CD14-positive monocyte (primary cell): Measurements from ENCODE around the gene NOP53. TPM values are rescaled to one million over a fixed set of nuclear protein-coding genes. Genes with fewer than 3 reads are reported as not detected.

Source experiments
- DNase-seq, 3 donors: peaks; one replicate each; pipeline ENCODE4 v3.0.0-alpha.2; 2011 to 2022
- H2AFZ ChIP-seq: 2 replicates; pipeline ENCODE4 v1.6.0; 2012; ENCODE audit warnings: mild to moderate bottlenecking, low read depth, low read length, inconsistent platforms; ENCODE audit not compliant: insufficient read depth, poor library complexity, severe bottlenecking
- H3K27ac ChIP-seq, 2 donors: 1 replicate in 1 of 2; 2 replicates in 1 of 2; pipeline ENCODE4 v1.5.1; 2012 to 2013; ENCODE audit warnings: low read length in 2 of 2, control low read depth in 1 of 2, inconsistent platforms in 1 of 2, low read depth in 1 of 2, mild to moderate bottlenecking in 1 of 2
- H3K27me3 ChIP-seq, 2 donors: one replicate each; pipeline versions ENCODE4 v1.6.0 to v1.6.1; 2011 to 2013; ENCODE audit warnings: low read length in 2 of 2; ENCODE audit not compliant: control insufficient read depth in 2 of 2, insufficient read depth in 2 of 2
- H3K36me3 ChIP-seq, 2 donors: replicated peaks in 1 of 2; 1 replicate in 1 of 2; 2 replicates in 1 of 2; pipeline versions ENCODE4 v1.5.1 to v1.6.1; 2012 to 2013; ENCODE audit warnings: low read length in 2 of 2, control low read depth in 1 of 2, inconsistent platforms in 1 of 2, mild to moderate bottlenecking in 1 of 2; ENCODE audit not compliant: insufficient read depth in 2 of 2, control insufficient read depth in 1 of 2
- H3K4me1 ChIP-seq, 2 donors: 1 replicate in 1 of 2; 2 replicates in 1 of 2; pipeline versions ENCODE4 v1.5.1 to v1.6.1; 2012 to 2013; ENCODE audit warnings: low read length in 2 of 2, control low read depth in 1 of 2, inconsistent platforms in 1 of 2, mild to moderate bottlenecking in 1 of 2, moderate library complexity in 1 of 2; ENCODE audit not compliant: insufficient read depth in 2 of 2, control insufficient read depth in 1 of 2
- H3K4me2 ChIP-seq: replicated peaks from 2 replicates; pipeline ENCODE3; 2012; ENCODE audit warnings: low read length, moderate library complexity, mild to moderate bottlenecking; ENCODE audit not compliant: poor library complexity, severe bottlenecking; ENCODE audit errors: extremely low read depth
- H3K4me3 ChIP-seq, 3 experiments: fragments of 200-600 bp in 1 of 3; sonication (generic) in 1 of 3; replicated peaks in 1 of 3; 1 replicate in 2 of 3; 2 replicates in 1 of 3; pipeline ENCODE4 v1.5.1; 2011 to 2013; ENCODE audit warnings: low read length in 3 of 3, mild to moderate bottlenecking in 3 of 3, control low read depth in 2 of 3, low read depth in 2 of 3, inconsistent platforms in 1 of 3, moderate library complexity in 1 of 3
- H3K79me2 ChIP-seq: 2 replicates; pipeline ENCODE4 v1.6.0; 2012; ENCODE audit warnings: mild to moderate bottlenecking, control low read depth, inconsistent platforms, low read length, moderate library complexity; ENCODE audit not compliant: insufficient read depth
- H3K9ac ChIP-seq: 2 replicates; pipeline ENCODE4 v1.6.0; 2017; ENCODE audit warnings: low read length, mild to moderate bottlenecking; ENCODE audit not compliant: insufficient read depth, poor library complexity, severe bottlenecking
- H3K9me3 ChIP-seq, 2 donors: replicated peaks in 1 of 2; 1 replicate in 1 of 2; 2 replicates in 1 of 2; pipeline versions ENCODE4 v1.5.1 to v1.6.1; 2012 to 2013; ENCODE audit warnings: low read length in 2 of 2, control low read depth in 1 of 2; ENCODE audit not compliant: control insufficient read depth in 1 of 2, insufficient read depth in 1 of 2
- H4K20me1 ChIP-seq: 2 replicates; pipeline ENCODE4 v1.6.0; 2012; ENCODE audit warnings: mild to moderate bottlenecking, low read length, control low read depth, moderate library complexity; ENCODE audit not compliant: insufficient read depth
- H3K27ac Mint-ChIP-seq, 7 donors: one replicate each; pipeline ENCODE4 v1.8.0; 2020; ENCODE audit warnings: mild to moderate bottlenecking in 7 of 7, mixed read lengths in 7 of 7, moderate library complexity in 6 of 7, inconsistent platforms in 2 of 7
- H3K27me3 Mint-ChIP-seq, 3 donors: one replicate each; pipeline ENCODE4 v1.8.0; 2021 to 2022; ENCODE audit warnings: low read depth in 3 of 3, mild to moderate bottlenecking in 3 of 3, mixed read lengths in 3 of 3, moderate library complexity in 3 of 3, inconsistent platforms in 1 of 3
- H3K36me3 Mint-ChIP-seq, 2 donors: one replicate each; pipeline ENCODE4 v1.8.0; 2020; ENCODE audit warnings: mixed read lengths in 2 of 2, inconsistent platforms in 1 of 2, mild to moderate bottlenecking in 1 of 2
- H3K4me1 Mint-ChIP-seq: one replicate; pipeline ENCODE4 v1.8.0; 2020; ENCODE audit warnings: mild to moderate bottlenecking, mixed read lengths
- H3K4me3 Mint-ChIP-seq, 2 donors: one replicate each; pipeline ENCODE4 v1.8.0; 2020; ENCODE audit warnings: mild to moderate bottlenecking in 2 of 2, mixed read lengths in 2 of 2, moderate library complexity in 1 of 2
- H3K9me3 Mint-ChIP-seq, 7 donors: one replicate each; pipeline ENCODE4 v1.8.0; 2020 to 2022; ENCODE audit warnings: mixed read lengths in 7 of 7, mild to moderate bottlenecking in 6 of 7, moderate library complexity in 6 of 7, inconsistent platforms in 2 of 7
- WGBS: methylation state at CpG from one replicate; pipeline ENCODE4 v1.1.5; 2013; ENCODE audit warnings: missing lambda C conversion rate; ENCODE audit not compliant: insufficient coverage; 5-methylcytosine and 5-hydroxymethylcytosine counted together
- intact Hi-C, 2 donors: fragments of 100-400 bp; cut with micrococcal nuclease; formaldehyde crosslinking; loops; one replicate each; pipeline versions ENCODE4 v1.15.0 to v1.15.1; 2023
- polyA plus RNA-seq, 3 donors: library from polyadenylated mRNA; depleted of rRNA in 1 of 3; unstranded in 2 of 3; stranded (reverse) in 1 of 3; fragments of 300-500 nt in 2 of 3; fragments of >200 nt in 1 of 3; fragmentation: Illumina TruSeq in 2 of 3; gene quantifications; 1 replicate in 2 of 3; 2 replicates in 1 of 3; pipeline ENCODE4 v1.2.3, GENCODE V29; 2012 to 2021
- TF ChIP-seq, protein P1 (sequence below): fragments of 200-600 bp; IDR thresholded peaks from one replicate; pipeline ENCODE4 v1.8.0; 2022; ENCODE audit warnings: antibody characterized with exemption, mild to moderate bottlenecking

The NOP53 gene
- polyA plus RNA-seq, 3 donors, result 47.5 to 193 (median 70.4) TPM

DNA sequence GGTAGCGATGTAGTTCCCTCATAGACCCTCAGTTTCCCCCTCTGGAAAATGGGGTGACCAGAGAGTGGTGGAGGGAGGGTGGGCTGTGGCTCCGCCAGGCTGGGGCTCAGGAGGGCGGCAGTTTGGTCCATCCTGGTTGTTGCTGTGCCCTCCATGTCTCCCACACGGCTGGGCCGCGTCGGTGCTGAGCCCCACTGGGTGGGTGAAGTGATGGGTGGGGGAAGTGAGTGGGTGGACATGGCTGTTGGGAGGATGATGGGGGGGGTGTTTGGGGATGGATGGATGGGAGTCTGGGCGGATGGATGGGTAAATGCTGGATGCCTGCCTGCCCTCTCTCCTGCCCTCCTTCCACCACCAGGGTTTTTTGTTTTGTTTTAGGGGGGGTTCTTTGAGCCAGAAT is 48.7 kb upstream of the NOP53 start:
- Mint-ChIP-seq H3K36me3 (peaks cover 41 to 74% of the 10 kb centered on the region in 2 donors), H3K27ac (peak overlapping the region in 2 of 7 donors; percentile 35 to 71), H3K27me3 (no peaks in the 10 kb centered on the region), H3K4me3 (no peak overlapping the region), H3K4me1 (peaks cover 3% of the 10 kb centered on the region), H3K9me3 (peaks cover 0 to 1% (median 0%) of the 10 kb centered on the region in 7 donors)
- no peak overlapping the region for H3K27ac ChIP-seq
- H3K79me2 ChIP-seq, result no peaks in the 10 kb centered on the region
- H2AFZ ChIP-seq, result no peak overlapping the region
- H3K27me3 ChIP-seq, result no peaks in the 10 kb centered on the region
- intact Hi-C loops, result loop anchor here (5.0 kb wide), 2 partner anchors 184 to 414 kb away; no protein-coding TSS in a partner anchor
- H4K20me1 ChIP-seq, result peaks cover 26% of the 10 kb centered on the region
- no peak overlapping the region for H3K4me2 ChIP-seq
- no peak overlapping the region for H3K4me3 ChIP-seq
- H3K4me1 ChIP-seq, result peaks cover 0 to 3% of the 10 kb centered on the region in 2 donors
- no peak overlapping the region for H3K9ac ChIP-seq
- TF ChIP-seq, protein P1, sequence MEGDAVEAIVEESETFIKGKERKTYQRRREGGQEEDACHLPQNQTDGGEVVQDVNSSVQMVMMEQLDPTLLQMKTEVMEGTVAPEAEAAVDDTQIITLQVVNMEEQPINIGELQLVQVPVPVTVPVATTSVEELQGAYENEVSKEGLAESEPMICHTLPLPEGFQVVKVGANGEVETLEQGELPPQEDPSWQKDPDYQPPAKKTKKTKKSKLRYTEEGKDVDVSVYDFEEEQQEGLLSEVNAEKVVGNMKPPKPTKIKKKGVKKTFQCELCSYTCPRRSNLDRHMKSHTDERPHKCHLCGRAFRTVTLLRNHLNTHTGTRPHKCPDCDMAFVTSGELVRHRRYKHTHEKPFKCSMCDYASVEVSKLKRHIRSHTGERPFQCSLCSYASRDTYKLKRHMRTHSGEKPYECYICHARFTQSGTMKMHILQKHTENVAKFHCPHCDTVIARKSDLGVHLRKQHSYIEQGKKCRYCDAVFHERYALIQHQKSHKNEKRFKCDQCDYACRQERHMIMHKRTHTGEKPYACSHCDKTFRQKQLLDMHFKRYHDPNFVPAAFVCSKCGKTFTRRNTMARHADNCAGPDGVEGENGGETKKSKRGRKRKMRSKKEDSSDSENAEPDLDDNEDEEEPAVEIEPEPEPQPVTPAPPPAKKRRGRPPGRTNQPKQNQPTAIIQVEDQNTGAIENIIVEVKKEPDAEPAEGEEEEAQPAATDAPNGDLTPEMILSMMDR, result no peak
- no peak for DNase-seq
- WGBS, result 100% methylated on average over 3 of the region's 8 CpGs
- H3K36me3 ChIP-seq, result peaks cover 48 to 70% of the 10 kb centered on the region in 2 donors
- H3K9me3 ChIP-seq, result no peaks in the 10 kb centered on the region

DNA sequence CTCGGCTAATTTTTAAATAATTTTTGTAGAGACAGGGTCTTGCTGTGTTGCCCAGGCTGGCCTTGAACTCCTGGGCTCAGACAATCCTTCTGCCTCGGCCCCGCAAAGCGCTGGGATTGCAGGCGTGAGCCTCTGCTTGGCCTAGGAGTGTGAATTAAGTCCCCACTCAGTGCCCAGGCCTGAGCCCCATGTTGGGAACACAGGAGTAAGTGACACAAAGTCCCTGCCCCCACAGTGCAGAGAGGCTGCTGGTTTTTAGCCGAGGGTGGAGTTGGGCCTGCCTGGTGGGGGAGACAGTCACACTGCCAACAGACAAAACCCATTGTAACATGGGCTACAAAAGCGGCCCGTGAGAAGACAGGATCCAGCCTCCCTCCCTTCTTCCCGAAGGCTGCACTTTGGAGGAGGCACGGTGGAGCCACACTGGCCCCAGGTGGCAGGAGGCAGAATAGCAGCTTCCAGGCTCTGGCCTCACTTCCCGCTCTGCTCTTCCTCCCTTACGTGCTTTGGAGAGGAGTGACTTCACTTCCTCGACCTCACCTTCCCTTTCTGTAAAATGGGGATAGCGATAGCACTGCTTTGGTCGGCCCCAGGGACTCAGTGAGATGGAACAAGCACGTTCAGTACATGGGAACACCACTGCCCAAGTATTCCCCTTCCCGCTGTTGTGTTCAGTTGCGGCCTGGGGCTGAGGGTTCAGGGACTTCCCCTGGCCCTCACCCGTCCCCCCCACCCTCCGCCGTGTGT is 47.3 kb upstream of the NOP53 start:
- Histone ChIP-seq H3K9ac (no peak overlapping the region), H4K20me1 (peaks cover 23% of the 10 kb centered on the region), H3K79me2 (no peaks in the 10 kb centered on the region), H3K4me1 (peaks cover 0 to 3% of the 10 kb centered on the region in 2 donors), H3K36me3 (peaks cover 46 to 70% of the 10 kb centered on the region in 2 donors), H3K4me3 (no peak overlapping the region), H3K27ac (peak overlapping the region in 1 of 2 donors; percentile 14), H3K9me3 (no peaks in the 10 kb centered on the region), H3K4me2 (no peak overlapping the region), H2AFZ (no peak overlapping the region), H3K27me3 (no peaks in the 10 kb centered on the region)
- peak; percentile 61 to 66 (median 63) for DNase-seq
- intact Hi-C loops, result loop anchor here (2.0 to 5.0 kb wide), 3 partner anchors 186 to 416 kb away; no protein-coding TSS in a partner anchor
- 70% methylated on average over 13 of the region's 21 CpGs for WGBS
- TF ChIP-seq, protein P1, result peak; percentile 92
- Mint-ChIP-seq H3K4me3 (no peak overlapping the region), H3K36me3 (peaks cover 36 to 69% of the 10 kb centered on the region in 2 donors), H3K27me3 (no peaks in the 10 kb centered on the region), H3K4me1 (peaks cover 5% of the 10 kb centered on the region), H3K27ac (peak overlapping the region in 2 of 7 donors; percentile 64 to 78), H3K9me3 (peaks cover 0 to 1% (median 0%) of the 10 kb centered on the region in 7 donors)
